NT2/D1 (cell line): ENCODE results near the gene POU2AF2.

Experiments used
- DNase-seq: peaks from one replicate; pipeline ENCODE4 v3.0.0-alpha.2; 2011; ENCODE audit warnings: low read depth, low spot score
- H3K27me3 ChIP-seq: 2 replicates; pipeline ENCODE4 v1.6.0; 2011; ENCODE audit warnings: mild to moderate bottlenecking; ENCODE audit not compliant: insufficient read length, insufficient read depth
- H3K36me3 ChIP-seq: 2 replicates; pipeline ENCODE4 v1.6.1; 2011; ENCODE audit warnings: mild to moderate bottlenecking, low read length, mixed read lengths; ENCODE audit not compliant: insufficient read depth, insufficient read length
- H3K4me1 ChIP-seq: 2 replicates; pipeline ENCODE4 v1.5.1; 2011; ENCODE audit not compliant: insufficient read depth, insufficient read length
- H3K4me3 ChIP-seq: 2 replicates; pipeline ENCODE4 v1.5.1; 2011; ENCODE audit warnings: low read depth; ENCODE audit not compliant: insufficient read length
- H3K9ac ChIP-seq: 2 replicates; pipeline ENCODE4 v1.6.0; 2011; ENCODE audit warnings: low read depth; ENCODE audit not compliant: insufficient read length
- H3K9me3 ChIP-seq: 2 replicates; pipeline ENCODE4 v1.5.1; 2011; ENCODE audit warnings: mild to moderate bottlenecking, low read length; ENCODE audit not compliant: insufficient read depth
- SUZ12 ChIP-seq: IDR thresholded peaks from 2 replicates; pipeline ENCODE4 v1.6.1; 2011; ENCODE audit not compliant: insufficient read length, insufficient read depth; ENCODE audit errors: extremely low read depth
- YY1 ChIP-seq: IDR thresholded peaks from 2 replicates; pipeline ENCODE4 v1.6.1; 2011; ENCODE audit not compliant: insufficient read length, insufficient read depth
- ZNF274 ChIP-seq: IDR thresholded peaks from 2 replicates; pipeline ENCODE4 v1.6.1; 2011; ENCODE audit warnings: mild to moderate bottlenecking, low read depth, low read length

POU2AF2 gene

DNA sequence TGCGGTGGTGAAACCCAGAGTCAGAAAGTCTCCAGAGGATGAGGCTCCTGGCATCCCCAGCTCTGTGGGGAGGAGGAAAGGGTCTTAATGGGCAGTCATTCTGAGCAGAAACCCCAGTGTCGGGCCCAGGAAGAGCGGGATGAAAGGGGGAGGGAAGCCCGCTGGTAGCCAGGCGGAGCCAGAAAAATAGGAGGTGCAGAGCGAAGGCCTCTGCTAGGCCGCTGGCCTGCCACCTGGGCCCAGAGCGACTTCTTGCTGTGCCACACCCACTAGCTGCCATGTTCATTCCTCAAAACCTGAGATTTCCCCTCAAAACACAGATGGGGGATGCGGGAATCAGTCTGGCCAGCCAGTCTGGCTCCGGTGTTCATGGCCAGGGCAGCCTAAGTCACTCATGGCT, 52.2 kb downstream of the POU2AF2 start:
- H3K9me3 ChIP-seq = no peaks in the 10 kb centered on the region
- no peak overlapping the region for H3K9ac ChIP-seq
- no peak overlapping the region for H3K4me3 ChIP-seq
- H3K36me3 ChIP-seq = no peaks in the 10 kb centered on the region
- TF ChIP-seq SUZ12 = no peak
- no peak for TF ChIP-seq YY1
- TF ChIP-seq ZNF274 = no peak
- DNase-seq = no peak
- peaks cover 32% of the 10 kb centered on the region for H3K27me3 ChIP-seq
- no peaks in the 10 kb centered on the region for H3K4me1 ChIP-seq

DNA sequence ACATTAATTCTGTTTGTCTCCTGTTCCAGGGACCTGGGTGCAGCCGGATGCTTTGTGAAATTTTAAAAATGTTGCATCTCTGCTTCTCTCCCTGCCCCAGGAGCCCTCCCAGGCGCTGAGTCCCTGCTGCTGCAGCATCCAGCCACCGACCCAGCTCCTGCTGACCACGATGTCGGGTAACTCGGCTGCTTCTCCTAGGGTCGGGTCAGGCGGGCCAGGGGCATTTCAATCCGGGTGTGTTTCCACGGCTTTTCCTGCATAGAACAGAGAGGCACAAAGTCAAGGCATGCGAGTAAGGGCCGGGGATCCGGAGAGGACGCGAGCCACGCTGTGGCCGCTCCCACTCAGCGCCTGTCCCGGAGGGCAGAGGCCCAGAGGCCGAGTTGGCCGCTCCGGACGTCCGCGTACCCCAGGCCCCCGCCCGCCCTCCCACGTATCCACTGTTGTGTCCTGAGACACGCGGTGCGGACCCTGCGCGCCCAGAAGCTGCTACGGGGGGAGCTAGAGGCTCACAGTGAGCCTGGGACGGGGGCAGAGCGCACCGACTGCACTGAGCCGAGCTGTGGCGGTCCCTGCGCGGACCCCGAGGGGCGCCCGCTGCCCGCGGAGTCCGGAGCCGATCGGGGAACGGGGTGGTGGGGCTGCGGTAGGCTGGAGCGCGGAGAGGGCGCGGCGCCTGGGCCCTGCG, 53.0 kb downstream of the POU2AF2 start, which contains the start of gene POU2AF3:
Gene POU2AF3, plus strand, starts transcription at position 134 of the 688 bp plus-strand sequence. Its CDS starts 36 bp downstream, at position 170.
- Histone ChIP-seq H3K36me3 (no peaks in the 10 kb centered on the region), H3K4me1 (no peaks in the 10 kb centered on the region), H3K9me3 (no peaks in the 10 kb centered on the region), H3K4me3 (peak within 1 kb of the TSS; percentile 63), H3K9ac (peak within 1 kb of the TSS; percentile 80), H3K27me3 (peaks cover 32% of the 10 kb centered on the region)
- no peak for DNase-seq
- no peak for TF ChIP-seq ZNF274
- TF ChIP-seq SUZ12 = no peak
- TF ChIP-seq YY1 = no peak

DNA sequence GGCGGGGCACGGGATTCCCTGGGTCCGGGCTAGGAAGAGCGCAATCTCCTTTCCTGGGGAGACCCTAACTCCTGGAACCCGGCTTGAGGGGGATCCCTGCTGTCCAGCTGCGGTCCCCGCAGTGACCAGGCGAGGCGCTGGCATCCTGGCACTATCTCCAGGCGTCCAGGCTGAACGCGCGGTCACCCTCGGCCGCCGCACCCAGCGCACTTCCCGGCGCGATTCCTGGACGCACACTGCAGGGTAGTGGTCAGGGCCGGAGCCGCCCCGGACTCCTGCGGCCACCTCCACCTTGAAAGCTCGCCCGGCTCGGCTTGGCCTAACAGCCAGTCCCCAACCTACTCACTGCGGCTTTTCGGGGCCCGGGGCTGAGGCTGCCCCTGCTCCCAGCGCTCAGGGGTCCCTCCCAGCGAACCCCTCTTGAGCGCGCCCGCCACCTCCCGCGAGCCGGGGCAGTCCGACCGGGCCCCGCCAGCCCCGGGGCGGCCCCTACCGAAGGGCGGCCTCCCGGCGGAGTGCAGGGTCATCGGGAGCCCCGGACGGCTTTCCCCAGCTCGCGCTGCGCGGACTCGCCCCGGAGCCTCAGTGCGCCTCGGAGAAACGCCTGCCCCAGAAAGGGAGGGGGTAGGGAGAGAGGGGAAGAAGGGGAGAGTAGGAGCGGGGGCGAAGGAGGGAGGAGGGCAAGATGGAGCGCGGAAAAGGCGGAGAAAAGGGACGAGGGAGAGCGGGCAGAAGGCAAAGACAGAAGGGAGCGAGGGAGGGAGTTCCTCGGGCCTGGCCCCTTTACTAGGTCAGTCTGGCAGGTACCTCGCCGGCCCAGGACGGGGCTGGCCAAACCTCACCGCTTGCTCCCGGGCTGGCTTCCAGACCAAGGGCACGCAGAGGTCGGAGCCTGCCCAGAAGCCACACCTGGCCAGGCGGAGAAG, 53.8 kb downstream of the POU2AF2 start:
- peaks cover 32% of the 10 kb centered on the region for H3K27me3 ChIP-seq
- peak overlapping the region; percentile 80 for H3K9ac ChIP-seq
- H3K36me3 ChIP-seq = no peaks in the 10 kb centered on the region
- no peak for TF ChIP-seq ZNF274
- TF ChIP-seq SUZ12 = no peak
- no peak for TF ChIP-seq YY1
- no peaks in the 10 kb centered on the region for H3K4me1 ChIP-seq
- DNase-seq = peak; percentile 40
- H3K4me3 ChIP-seq = peak overlapping the region; percentile 63
- H3K9me3 ChIP-seq = no peaks in the 10 kb centered on the region

DNA sequence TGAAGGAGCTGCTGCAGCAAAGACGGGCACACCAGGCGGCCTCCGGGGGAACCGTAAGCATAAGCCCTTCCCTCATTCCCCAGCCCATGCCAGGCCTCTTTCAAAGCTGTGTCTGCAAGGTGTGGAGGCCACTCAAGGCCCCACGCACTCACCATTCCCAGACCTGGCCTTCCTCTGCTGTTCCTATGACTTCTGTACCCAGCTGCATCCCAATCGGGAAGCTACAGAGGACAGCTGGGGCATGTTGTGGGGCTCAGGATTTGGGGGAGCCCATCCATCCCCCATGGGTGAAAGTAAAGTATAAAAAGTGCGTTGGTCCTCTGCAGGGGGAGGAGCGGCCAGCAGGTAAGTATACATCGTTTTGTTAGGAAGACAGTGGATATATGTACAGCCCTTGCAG, 55.0 kb downstream of the POU2AF2 start:
- peaks cover 32% of the 10 kb centered on the region for H3K27me3 ChIP-seq
- TF ChIP-seq SUZ12 = no peak
- no peak for TF ChIP-seq ZNF274
- TF ChIP-seq YY1 = no peak
- DNase-seq = no peak
- H3K9ac ChIP-seq = no peak overlapping the region
- H3K4me1 ChIP-seq = no peaks in the 10 kb centered on the region
- no peaks in the 10 kb centered on the region for H3K9me3 ChIP-seq
- H3K36me3 ChIP-seq = no peaks in the 10 kb centered on the region
- no peak overlapping the region for H3K4me3 ChIP-seq

DNA sequence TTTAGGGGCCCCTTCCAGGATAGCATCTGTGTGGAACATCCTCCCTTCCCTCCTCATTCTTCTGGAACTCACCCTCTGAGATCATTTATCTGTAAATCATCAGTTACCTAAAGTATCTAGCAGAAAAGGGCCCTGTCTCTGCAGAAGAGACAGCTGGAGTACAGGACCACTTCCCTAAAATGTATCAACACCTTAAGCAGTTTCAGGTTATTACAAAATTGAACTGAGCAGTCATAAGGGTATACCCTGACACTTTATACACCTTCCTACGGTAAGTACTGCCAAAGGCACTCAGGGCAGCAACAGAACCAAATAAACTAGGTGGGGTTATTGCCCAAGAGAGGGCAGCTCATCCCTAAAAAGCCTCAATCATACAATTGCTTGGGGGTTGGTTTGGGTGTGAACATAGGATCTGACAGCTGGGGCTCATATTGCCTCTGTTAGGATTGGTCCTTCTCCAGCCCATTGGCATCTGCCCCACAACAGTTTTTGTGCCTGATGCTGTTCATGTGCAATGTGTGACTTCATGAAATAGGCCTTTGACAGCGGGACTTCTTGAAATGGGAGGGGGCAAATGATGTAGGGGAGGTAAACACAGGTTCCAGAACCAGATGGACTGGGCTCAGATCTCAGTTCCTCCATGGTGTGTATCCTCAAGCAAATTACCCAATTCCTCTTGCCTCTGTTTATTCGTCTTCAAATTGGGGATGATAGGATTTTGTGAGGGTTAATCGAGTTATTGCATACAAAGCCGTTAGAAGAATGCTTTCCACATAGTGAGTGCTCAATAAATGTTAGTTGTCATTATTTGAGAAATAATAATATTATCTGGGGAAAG, 55.7 kb downstream of the POU2AF2 start:
- peaks cover 32% of the 10 kb centered on the region for H3K27me3 ChIP-seq
- H3K4me1 ChIP-seq = no peaks in the 10 kb centered on the region
- no peaks in the 10 kb centered on the region for H3K36me3 ChIP-seq
- H3K4me3 ChIP-seq = no peak overlapping the region
- H3K9me3 ChIP-seq = no peaks in the 10 kb centered on the region
- TF ChIP-seq ZNF274 = no peak
- no peak for TF ChIP-seq YY1
- TF ChIP-seq SUZ12 = no peak
- no peak for DNase-seq
- no peak overlapping the region for H3K9ac ChIP-seq

DNA sequence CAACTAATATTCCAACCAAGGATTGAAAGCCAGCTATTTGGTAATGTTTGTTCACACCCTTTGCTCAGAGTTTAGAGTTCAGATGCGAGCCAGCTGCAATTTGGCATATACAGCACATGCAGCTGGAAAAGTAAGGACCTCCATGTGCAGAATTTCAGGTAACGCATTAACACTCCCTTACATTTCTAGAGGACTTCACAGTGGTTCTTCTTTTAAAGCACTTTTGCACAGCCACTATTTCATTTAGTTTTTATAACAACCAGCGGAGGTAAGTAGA, 56.3 kb downstream of the POU2AF2 start:
- TF ChIP-seq ZNF274 (no peak), YY1 (no peak), SUZ12 (no peak)
- H3K9me3 ChIP-seq = no peaks in the 10 kb centered on the region
- H3K9ac ChIP-seq = no peak overlapping the region
- H3K36me3 ChIP-seq = no peaks in the 10 kb centered on the region
- H3K27me3 ChIP-seq = peaks cover 32% of the 10 kb centered on the region
- DNase-seq = no peak
- no peak overlapping the region for H3K4me3 ChIP-seq
- no peaks in the 10 kb centered on the region for H3K4me1 ChIP-seq

DNA sequence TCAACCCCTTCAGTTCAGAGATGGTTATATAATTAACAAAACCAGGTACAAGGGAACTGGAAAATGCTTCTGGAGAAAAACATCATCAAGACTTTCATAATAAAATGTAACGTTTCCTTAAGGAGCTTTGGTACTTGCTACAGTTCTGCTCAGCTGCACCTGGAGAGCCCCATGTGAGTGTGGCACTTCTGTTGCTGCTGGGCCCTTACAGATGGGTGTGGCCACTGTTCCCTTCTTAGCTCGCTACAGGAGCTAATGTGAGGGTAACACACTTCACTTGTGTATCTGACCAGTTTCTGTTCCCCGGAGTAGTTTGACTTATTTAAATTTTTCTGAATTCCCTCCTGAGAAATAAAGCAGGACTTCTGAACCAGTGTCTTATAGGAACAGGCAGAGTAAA, 56.8 kb downstream of the POU2AF2 start:
- H3K4me1 ChIP-seq = no peaks in the 10 kb centered on the region
- H3K9me3 ChIP-seq = no peaks in the 10 kb centered on the region
- DNase-seq = no peak
- no peak overlapping the region for H3K4me3 ChIP-seq
- TF ChIP-seq YY1 = no peak
- TF ChIP-seq SUZ12 = no peak
- no peak for TF ChIP-seq ZNF274
- no peak overlapping the region for H3K9ac ChIP-seq
- peaks cover 32% of the 10 kb centered on the region for H3K27me3 ChIP-seq
- no peaks in the 10 kb centered on the region for H3K36me3 ChIP-seq
